CD14-positive monocyte (primary cell): ENCODE data around the gene EGFL6. TPM values are rescaled to one million over a fixed set of nuclear protein-coding genes. Genes with fewer than 3 reads are reported as not detected.

Experiments
- DNase-seq, 3 donors: peaks; one replicate each; pipeline ENCODE4 v3.0.0-alpha.2; 2011 to 2022
- H2AFZ ChIP-seq: 2 replicates; pipeline ENCODE4 v1.6.0; 2012; ENCODE audit warnings: mild to moderate bottlenecking, low read depth, low read length, inconsistent platforms; ENCODE audit not compliant: insufficient read depth, poor library complexity, severe bottlenecking
- H3K27ac ChIP-seq, 2 donors: 1 replicate in 1 of 2; 2 replicates in 1 of 2; pipeline ENCODE4 v1.5.1; 2012 to 2013; ENCODE audit warnings: low read length in 2 of 2, control low read depth in 1 of 2, inconsistent platforms in 1 of 2, low read depth in 1 of 2, mild to moderate bottlenecking in 1 of 2
- H3K27me3 ChIP-seq, 2 donors: one replicate each; pipeline versions ENCODE4 v1.6.0 to v1.6.1; 2011 to 2013; ENCODE audit warnings: low read length in 2 of 2; ENCODE audit not compliant: control insufficient read depth in 2 of 2, insufficient read depth in 2 of 2
- H3K36me3 ChIP-seq, 2 donors: replicated peaks in 1 of 2; 1 replicate in 1 of 2; 2 replicates in 1 of 2; pipeline versions ENCODE4 v1.5.1 to v1.6.1; 2012 to 2013; ENCODE audit warnings: low read length in 2 of 2, control low read depth in 1 of 2, inconsistent platforms in 1 of 2, mild to moderate bottlenecking in 1 of 2; ENCODE audit not compliant: insufficient read depth in 2 of 2, control insufficient read depth in 1 of 2
- H3K4me1 ChIP-seq, 2 donors: 1 replicate in 1 of 2; 2 replicates in 1 of 2; pipeline versions ENCODE4 v1.5.1 to v1.6.1; 2012 to 2013; ENCODE audit warnings: low read length in 2 of 2, control low read depth in 1 of 2, inconsistent platforms in 1 of 2, mild to moderate bottlenecking in 1 of 2, moderate library complexity in 1 of 2; ENCODE audit not compliant: insufficient read depth in 2 of 2, control insufficient read depth in 1 of 2
- H3K4me2 ChIP-seq: replicated peaks from 2 replicates; pipeline ENCODE3; 2012; ENCODE audit warnings: low read length, moderate library complexity, mild to moderate bottlenecking; ENCODE audit not compliant: poor library complexity, severe bottlenecking; ENCODE audit errors: extremely low read depth
- H3K4me3 ChIP-seq, 3 experiments: fragments of 200-600 bp in 1 of 3; sonication (generic) in 1 of 3; replicated peaks in 1 of 3; 1 replicate in 2 of 3; 2 replicates in 1 of 3; pipeline ENCODE4 v1.5.1; 2011 to 2013; ENCODE audit warnings: low read length in 3 of 3, mild to moderate bottlenecking in 3 of 3, control low read depth in 2 of 3, low read depth in 2 of 3, inconsistent platforms in 1 of 3, moderate library complexity in 1 of 3
- H3K79me2 ChIP-seq: 2 replicates; pipeline ENCODE4 v1.6.0; 2012; ENCODE audit warnings: mild to moderate bottlenecking, control low read depth, inconsistent platforms, low read length, moderate library complexity; ENCODE audit not compliant: insufficient read depth
- H3K9ac ChIP-seq: 2 replicates; pipeline ENCODE4 v1.6.0; 2017; ENCODE audit warnings: low read length, mild to moderate bottlenecking; ENCODE audit not compliant: insufficient read depth, poor library complexity, severe bottlenecking
- H3K9me3 ChIP-seq, 2 donors: replicated peaks in 1 of 2; 1 replicate in 1 of 2; 2 replicates in 1 of 2; pipeline versions ENCODE4 v1.5.1 to v1.6.1; 2012 to 2013; ENCODE audit warnings: low read length in 2 of 2, control low read depth in 1 of 2; ENCODE audit not compliant: control insufficient read depth in 1 of 2, insufficient read depth in 1 of 2
- H4K20me1 ChIP-seq: 2 replicates; pipeline ENCODE4 v1.6.0; 2012; ENCODE audit warnings: mild to moderate bottlenecking, low read length, control low read depth, moderate library complexity; ENCODE audit not compliant: insufficient read depth
- H3K27ac Mint-ChIP-seq, 7 donors: one replicate each; pipeline ENCODE4 v1.8.0; 2020; ENCODE audit warnings: mild to moderate bottlenecking in 7 of 7, mixed read lengths in 7 of 7, moderate library complexity in 6 of 7, inconsistent platforms in 2 of 7
- H3K27me3 Mint-ChIP-seq, 3 donors: one replicate each; pipeline ENCODE4 v1.8.0; 2021 to 2022; ENCODE audit warnings: low read depth in 3 of 3, mild to moderate bottlenecking in 3 of 3, mixed read lengths in 3 of 3, moderate library complexity in 3 of 3, inconsistent platforms in 1 of 3
- H3K36me3 Mint-ChIP-seq, 2 donors: one replicate each; pipeline ENCODE4 v1.8.0; 2020; ENCODE audit warnings: mixed read lengths in 2 of 2, inconsistent platforms in 1 of 2, mild to moderate bottlenecking in 1 of 2
- H3K4me1 Mint-ChIP-seq: one replicate; pipeline ENCODE4 v1.8.0; 2020; ENCODE audit warnings: mild to moderate bottlenecking, mixed read lengths
- H3K4me3 Mint-ChIP-seq, 2 donors: one replicate each; pipeline ENCODE4 v1.8.0; 2020; ENCODE audit warnings: mild to moderate bottlenecking in 2 of 2, mixed read lengths in 2 of 2, moderate library complexity in 1 of 2
- H3K9me3 Mint-ChIP-seq, 7 donors: one replicate each; pipeline ENCODE4 v1.8.0; 2020 to 2022; ENCODE audit warnings: mixed read lengths in 7 of 7, mild to moderate bottlenecking in 6 of 7, moderate library complexity in 6 of 7, inconsistent platforms in 2 of 7
- CTCF ChIP-seq: fragments of 200-600 bp; IDR thresholded peaks from one replicate; pipeline ENCODE4 v1.8.0; 2022; ENCODE audit warnings: antibody characterized with exemption, mild to moderate bottlenecking
- intact Hi-C, 2 donors: fragments of 100-400 bp; cut with micrococcal nuclease; formaldehyde crosslinking; loops; one replicate each; pipeline versions ENCODE4 v1.15.0 to v1.15.1; 2023
- polyA plus RNA-seq, 3 donors: library from polyadenylated mRNA; depleted of rRNA in 1 of 3; unstranded in 2 of 3; stranded (reverse) in 1 of 3; fragments of 300-500 nt in 2 of 3; fragments of >200 nt in 1 of 3; fragmentation: Illumina TruSeq in 2 of 3; gene quantifications; 1 replicate in 2 of 3; 2 replicates in 1 of 3; pipeline ENCODE4 v1.2.3, GENCODE V29; 2012 to 2021

The EGFL6 gene
- polyA plus RNA-seq, 3 donors = not detected

- H4K20me1 ChIP-seq = no peaks in the 10 kb centered on the region
- H3K27me3 Mint-ChIP-seq = peaks cover 0 to 15% (median 3%) of the 10 kb centered on the region in 3 donors
- H3K27ac ChIP-seq = no peak overlapping the region
- no peak overlapping the region for H3K9ac ChIP-seq
- H3K9me3 ChIP-seq = no peaks in the 10 kb centered on the region
- no peaks in the 10 kb centered on the region for H3K4me1 Mint-ChIP-seq
- no peaks in the 10 kb centered on the region for H3K9me3 Mint-ChIP-seq
- no peak overlapping the region for H3K4me2 ChIP-seq
- no peak for DNase-seq
- H2AFZ ChIP-seq = no peak overlapping the region
- no peaks in the 10 kb centered on the region for H3K4me1 ChIP-seq
- intact Hi-C loops = no loop called here
- H3K79me2 ChIP-seq = no peaks in the 10 kb centered on the region
- no peak overlapping the region for H3K27ac Mint-ChIP-seq
- no peak for TF ChIP-seq CTCF
- H3K36me3 ChIP-seq = no peaks in the 10 kb centered on the region
- H3K4me3 Mint-ChIP-seq = no peak overlapping the region
- H3K27me3 ChIP-seq = peaks cover 0 to 18% of the 10 kb centered on the region in 2 donors
- H3K4me3 ChIP-seq = no peak overlapping the region
- H3K36me3 Mint-ChIP-seq = no peaks in the 10 kb centered on the region
These were observed 21.7 kb upstream of the EGFL6 start for GRCh38 chrX:13547671-13548070.

- no peaks in the 10 kb centered on the region for H3K36me3 ChIP-seq
- H3K4me1 ChIP-seq = no peaks in the 10 kb centered on the region
- no peaks in the 10 kb centered on the region for H3K9me3 ChIP-seq
- no peak overlapping the region for H3K27ac Mint-ChIP-seq
- H3K4me2 ChIP-seq = no peak overlapping the region
- H3K4me3 Mint-ChIP-seq = no peak overlapping the region
- intact Hi-C loops = no loop called here
- H3K27me3 ChIP-seq = peaks cover 0 to 23% of the 10 kb centered on the region in 2 donors
- H2AFZ ChIP-seq = no peak overlapping the region
- TF ChIP-seq CTCF = no peak
- no peaks in the 10 kb centered on the region for H3K36me3 Mint-ChIP-seq
- H4K20me1 ChIP-seq = no peaks in the 10 kb centered on the region
- no peaks in the 10 kb centered on the region for H3K9me3 Mint-ChIP-seq
- no peak overlapping the region for H3K27ac ChIP-seq
- no peak for DNase-seq
- no peaks in the 10 kb centered on the region for H3K4me1 Mint-ChIP-seq
- no peak overlapping the region for H3K9ac ChIP-seq
- H3K79me2 ChIP-seq = no peaks in the 10 kb centered on the region
- no peak overlapping the region for H3K4me3 ChIP-seq
- H3K27me3 Mint-ChIP-seq = peaks cover 0 to 15% (median 3%) of the 10 kb centered on the region in 3 donors
These were observed 19.1 kb upstream of the EGFL6 start for GRCh38 chrX:13550346-13550745.
